A549 (cell line): ENCODE data around the gene XKR8. TPM values are rescaled to one million over a fixed set of nuclear protein-coding genes. Genes with fewer than 3 reads are reported as not detected.

Experiments used
- ATAC-seq, 2 experiments: fragments of 200-7000 bp in 1 of 2; fragments of >200 bp in 1 of 2; cut with Nextera tagmentation in 1 of 2; cut with Tn5 transposase in 1 of 2; 3 replicates each; pipeline versions ENCODE4 v1.8.0 to v1.9.1; 2018 to 2020; ENCODE audit warnings: mild to moderate bottlenecking in 1 of 2, moderate library complexity in 1 of 2
- CTCF ChIA-PET: fragments of 300-600 bp; sonication (Branson Sonifier 250); formaldehyde crosslinking; extraction: SDS; loops from one replicate; lab custom pipeline; 2021; ENCODE audit warnings: antibody characterized with exemption, inconsistent platforms; lab: Yijun Ruan, JAX
- POLR2A ChIA-PET: fragments of 350-600 bp; formaldehyde crosslinking; extraction: SDS; loops from one replicate; lab custom pipeline; 2021; ENCODE audit warnings: antibody characterized with exemption, inconsistent platforms; lab: Yijun Ruan, JAX
- DNase-seq, 2 experiments: peaks; one replicate each; pipeline versions ENCODE4 v3.0.0 to v3.0.0-alpha.2; 2011 to 2016; ENCODE audit warnings: low read depth in 1 of 2, low spot score in 1 of 2
- FAIRE-seq: peaks from 2 replicates; lab custom pipeline; 2011; peaks lifted over from hg19 to GRCh38; lab: Jason Lieb, UNC
- H3K27ac ChIP-seq, 2 experiments: fragments of >200 bp; sonication (Bioruptor Twin); formaldehyde crosslinking; 3 replicates each; pipeline ENCODE4 v1.5.1; 2016 to 2017
- H3K4me1 ChIP-seq: fragments of >200 bp; sonication (Bioruptor Twin); formaldehyde crosslinking; 3 replicates; pipeline ENCODE4 v1.6.1; 2016
- H3K4me2 ChIP-seq: fragments of >200 bp; sonication (Bioruptor Twin); formaldehyde crosslinking; 3 replicates; pipeline ENCODE4 v1.6.1; 2016
- H3K4me3 ChIP-seq: fragments of >200 bp; sonication (Bioruptor Twin); formaldehyde crosslinking; 3 replicates; pipeline ENCODE4 v1.5.1; 2016
- H3K9me3 ChIP-seq: fragments of >200 bp; sonication (Bioruptor Twin); formaldehyde crosslinking; 3 replicates; pipeline ENCODE4 v1.6.1; 2016
- BHLHE40 ChIP-seq: IDR thresholded peaks from 2 replicates; pipeline ENCODE4 v1.6.1; 2012; ENCODE audit warnings: low read depth, low read length, inconsistent platforms
- CEBPB ChIP-seq, 2 experiments: fragments of >200 bp in 1 of 2; sonication (Bioruptor Twin) in 1 of 2; formaldehyde crosslinking in 1 of 2; IDR thresholded peaks; 2 replicates each; pipeline ENCODE4 v1.6.1; 2012 to 2016
- CTCF ChIP-seq: fragments of >200 bp; sonication (Bioruptor Twin); formaldehyde crosslinking; IDR thresholded peaks from 3 replicates; pipeline ENCODE4 v1.5.1; 2016
- EHF ChIP-seq: fragments of 250-450 bp; sonication (Bioruptor Pico); IDR thresholded peaks from 2 replicates; pipeline ENCODE4 v1.5.0; 2020; ENCODE audit warnings: mild to moderate bottlenecking
- EP300 ChIP-seq, 2 experiments: fragments of >200 bp; sonication (Bioruptor Twin); formaldehyde crosslinking; IDR thresholded peaks; 2 replicates in 1 of 2; 3 replicates in 1 of 2; pipeline ENCODE4 v1.6.1; 2016 to 2017
- GATA3 ChIP-seq: IDR thresholded peaks from 2 replicates; pipeline ENCODE4 v1.6.1; 2012; ENCODE audit warnings: borderline replicate concordance
- HES2 ChIP-seq: fragments of >200 bp; sonication (Bioruptor Twin); formaldehyde crosslinking; IDR thresholded peaks from 2 replicates; pipeline ENCODE4 v1.6.1; 2016
- HEYL ChIP-seq: fragments of 250-450 bp; sonication (Bioruptor Pico); IDR thresholded peaks from 2 replicates; pipeline ENCODE4 v1.8.0; 2021; ENCODE audit warnings: mild to moderate bottlenecking, moderate library complexity
- HOXA7 ChIP-seq: fragments of 250-450 bp; sonication (Bioruptor Pico); IDR thresholded peaks from 2 replicates; pipeline ENCODE4 v1.5.0; 2020; ENCODE audit warnings: mild to moderate bottlenecking, moderate library complexity
- JUN ChIP-seq, 2 experiments: fragments of >200 bp; sonication (Bioruptor Twin); formaldehyde crosslinking; IDR thresholded peaks; 2 replicates in 1 of 2; 3 replicates in 1 of 2; pipeline ENCODE4 v1.6.1; 2016 to 2017
- MAFK ChIP-seq: fragments of 450-650 bp; IDR thresholded peaks from 2 replicates; pipeline ENCODE4 v1.6.1; 2014; ENCODE audit not compliant: partially characterized antibody
- MAX ChIP-seq: IDR thresholded peaks from 2 replicates; pipeline ENCODE4 v1.6.1; 2012
- MAZ ChIP-seq: fragments of 150-350 bp; IDR thresholded peaks from 2 replicates; pipeline ENCODE4 v1.6.1; 2014; ENCODE audit warnings: antibody characterized with exemption, low read depth, low read length, borderline replicate concordance
- POLR2A ChIP-seq: IDR thresholded peaks from 2 replicates; pipeline ENCODE4 v1.6.1; 2012; ENCODE audit warnings: mild to moderate bottlenecking, low read length
- RCOR1 ChIP-seq: fragments of 150-350 bp; IDR thresholded peaks from 2 replicates; pipeline ENCODE4 v1.6.1; 2014; ENCODE audit warnings: antibody characterized with exemption, low read length, low read depth
- SREBF2 ChIP-seq: fragments of 450-650 bp; IDR thresholded peaks from 2 replicates; pipeline ENCODE4 v1.6.1; 2014; ENCODE audit warnings: mild to moderate bottlenecking, moderate library complexity
- ZC3H11A ChIP-seq: fragments of 450-650 bp; IDR thresholded peaks from 2 replicates; pipeline ENCODE4 v1.6.1; 2014; ENCODE audit warnings: antibody characterized with exemption, mild to moderate bottlenecking
- ZFP36 ChIP-seq: fragments of 450-650 bp; IDR thresholded peaks from 2 replicates; pipeline ENCODE4 v1.6.1; 2014; ENCODE audit warnings: borderline replicate concordance; ENCODE audit not compliant: partially characterized antibody
- ZNF302 ChIP-seq: fragments of 250-450 bp; sonication (Bioruptor Pico); IDR thresholded peaks from 2 replicates; pipeline ENCODE4 v1.9.0; 2021; ENCODE audit warnings: inconsistent platforms, mild to moderate bottlenecking, moderate library complexity
- ZSCAN20 ChIP-seq: fragments of 250-450 bp; sonication (Bioruptor Pico); IDR thresholded peaks from 2 replicates; pipeline ENCODE4 v1.8.0; 2022; ENCODE audit warnings: mild to moderate bottlenecking, moderate library complexity
- WGBS: methylation state at CpG from one replicate; pipeline ENCODE4 v1.1.6; 2017; ENCODE audit errors: missing lambda C conversion rate; 5-methylcytosine and 5-hydroxymethylcytosine counted together
- polyA plus RNA-seq, 4 experiments: library from polyadenylated mRNA; depleted of rRNA in 3 of 4; stranded (reverse); fragments of >200 nt; fragmentation: RNase III in 1 of 4; extraction: RNeasy Plus Mini Kit Qiagen cat#74134 plus additional on column Dnase treatment in 1 of 4; gene quantifications; 2 replicates in 3 of 4; 3 replicates in 1 of 4; pipeline ENCODE4 v1.2.3, GENCODE V29; 2011 to 2017
- TF ChIP-seq, protein P1 (sequence below): fragments of 200-600 bp; sonication (generic); IDR thresholded peaks from 2 replicates; pipeline ENCODE4 v1.6.1; 2016; ENCODE audit warnings: antibody characterized with exemption, mild to moderate bottlenecking, moderate library complexity
- TF ChIP-seq, protein P2 (sequence below): IDR thresholded peaks from 2 replicates; pipeline ENCODE4 v1.6.1; 2012

Gene XKR8
- polyA plus RNA-seq, 2 of the 4 experiments (the other 2 are of a cell fraction), result 3.3 to 3.5 TPM

DNA sequence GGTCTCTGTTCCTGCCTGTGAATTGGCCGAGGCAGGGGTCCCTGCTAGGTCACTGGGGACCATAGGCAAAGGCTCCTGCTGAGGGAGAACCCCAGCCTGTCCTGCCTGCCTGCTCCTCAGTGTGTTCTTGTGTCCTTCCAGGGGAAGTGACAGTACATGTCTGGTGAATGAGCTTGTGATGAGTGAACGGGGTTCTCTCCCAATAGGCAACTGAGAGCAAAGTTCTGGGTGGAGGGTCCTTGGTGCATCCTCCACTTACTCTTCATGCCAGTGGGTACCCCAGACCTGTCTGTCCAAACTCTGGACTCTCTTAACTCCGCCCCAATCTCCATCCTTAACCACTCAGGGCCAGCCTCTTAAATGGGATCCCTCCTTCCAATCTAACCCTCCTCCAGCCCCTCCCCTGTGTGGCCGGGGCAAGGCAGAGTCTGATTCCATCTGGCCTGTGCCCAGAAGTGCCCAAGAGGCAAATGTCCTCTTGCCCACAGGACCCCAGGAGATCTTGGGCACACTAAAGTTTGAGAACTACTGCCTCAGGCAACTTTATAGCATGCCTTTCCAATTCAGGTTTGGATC is 2.0 kb downstream of the XKR8 start:
- ChIA-PET POLR2A (no interaction called here), CTCF (interaction anchor here (1.6 kb wide), 1 partner anchor 104 kb away, joined by 6 read pairs; no protein-coding TSS in a partner anchor)
- Histone ChIP-seq H3K4me1 (peaks cover 15% of the 10 kb centered on the region), H3K9me3 (no peaks in the 10 kb centered on the region), H3K27ac (no peak overlapping the region; a peak in 1 of 6 replicates), H3K4me3 (no peak overlapping the region), H3K4me2 (no peak overlapping the region)
- FAIRE-seq, result no peak
- 0 out of 6 replicates have a peak, but pooled peaks of 1 of the 2 experiments have one; percentile 8 for ATAC-seq
- TF ChIP-seq EP300 (IDR thresholded peaks at IDR 0.05) (no peak), SREBF2 (no peak), HEYL (CRISPR knock-in tag) (no peak), ZC3H11A (no peak), MAZ (no peak), CEBPB (IDR thresholded peaks at IDR 0.05) (no peak)
- TF ChIP-seq, protein P1, sequence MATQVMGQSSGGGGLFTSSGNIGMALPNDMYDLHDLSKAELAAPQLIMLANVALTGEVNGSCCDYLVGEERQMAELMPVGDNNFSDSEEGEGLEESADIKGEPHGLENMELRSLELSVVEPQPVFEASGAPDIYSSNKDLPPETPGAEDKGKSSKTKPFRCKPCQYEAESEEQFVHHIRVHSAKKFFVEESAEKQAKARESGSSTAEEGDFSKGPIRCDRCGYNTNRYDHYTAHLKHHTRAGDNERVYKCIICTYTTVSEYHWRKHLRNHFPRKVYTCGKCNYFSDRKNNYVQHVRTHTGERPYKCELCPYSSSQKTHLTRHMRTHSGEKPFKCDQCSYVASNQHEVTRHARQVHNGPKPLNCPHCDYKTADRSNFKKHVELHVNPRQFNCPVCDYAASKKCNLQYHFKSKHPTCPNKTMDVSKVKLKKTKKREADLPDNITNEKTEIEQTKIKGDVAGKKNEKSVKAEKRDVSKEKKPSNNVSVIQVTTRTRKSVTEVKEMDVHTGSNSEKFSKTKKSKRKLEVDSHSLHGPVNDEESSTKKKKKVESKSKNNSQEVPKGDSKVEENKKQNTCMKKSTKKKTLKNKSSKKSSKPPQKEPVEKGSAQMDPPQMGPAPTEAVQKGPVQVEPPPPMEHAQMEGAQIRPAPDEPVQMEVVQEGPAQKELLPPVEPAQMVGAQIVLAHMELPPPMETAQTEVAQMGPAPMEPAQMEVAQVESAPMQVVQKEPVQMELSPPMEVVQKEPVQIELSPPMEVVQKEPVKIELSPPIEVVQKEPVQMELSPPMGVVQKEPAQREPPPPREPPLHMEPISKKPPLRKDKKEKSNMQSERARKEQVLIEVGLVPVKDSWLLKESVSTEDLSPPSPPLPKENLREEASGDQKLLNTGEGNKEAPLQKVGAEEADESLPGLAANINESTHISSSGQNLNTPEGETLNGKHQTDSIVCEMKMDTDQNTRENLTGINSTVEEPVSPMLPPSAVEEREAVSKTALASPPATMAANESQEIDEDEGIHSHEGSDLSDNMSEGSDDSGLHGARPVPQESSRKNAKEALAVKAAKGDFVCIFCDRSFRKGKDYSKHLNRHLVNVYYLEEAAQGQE, result no peak
- TF ChIP-seq, protein P2, sequence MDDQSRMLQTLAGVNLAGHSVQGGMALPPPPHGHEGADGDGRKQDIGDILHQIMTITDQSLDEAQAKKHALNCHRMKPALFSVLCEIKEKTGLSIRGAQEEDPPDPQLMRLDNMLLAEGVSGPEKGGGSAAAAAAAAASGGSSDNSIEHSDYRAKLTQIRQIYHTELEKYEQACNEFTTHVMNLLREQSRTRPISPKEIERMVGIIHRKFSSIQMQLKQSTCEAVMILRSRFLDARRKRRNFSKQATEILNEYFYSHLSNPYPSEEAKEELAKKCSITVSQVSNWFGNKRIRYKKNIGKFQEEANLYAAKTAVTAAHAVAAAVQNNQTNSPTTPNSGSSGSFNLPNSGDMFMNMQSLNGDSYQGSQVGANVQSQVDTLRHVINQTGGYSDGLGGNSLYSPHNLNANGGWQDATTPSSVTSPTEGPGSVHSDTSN, result no peak
- DNase-seq, result no peak
- 85% methylated on average over 2 of the region's 4 CpGs for WGBS

DNA sequence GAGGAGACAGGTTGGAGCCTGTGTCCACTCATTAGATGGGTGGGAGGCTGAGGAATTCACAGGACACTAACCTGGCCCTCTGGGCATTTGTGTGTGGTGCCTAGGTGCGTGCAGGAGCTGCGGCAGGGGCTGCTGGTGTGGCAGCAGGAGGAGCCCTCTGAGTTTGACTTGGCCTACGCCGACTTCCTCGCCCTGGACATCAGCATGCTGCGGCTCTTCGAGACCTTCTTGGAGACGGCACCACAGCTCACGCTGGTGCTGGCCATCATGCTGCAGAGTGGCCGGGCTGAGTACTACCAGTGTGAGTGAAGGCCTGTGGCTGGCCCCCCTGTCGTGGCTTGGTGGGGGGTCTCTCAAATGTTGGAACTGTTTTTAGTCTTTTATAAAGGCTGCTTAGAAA is 3.6 kb downstream of the XKR8 start:
- FAIRE-seq, result no peak
- no peak overlapping the region for H3K27ac ChIP-seq
- WGBS, result 82% methylated on average over 5 of the region's 11 CpGs
- ChIA-PET CTCF (no interaction called here), POLR2A (no interaction called here)
- no peak overlapping the region for H3K4me2 ChIP-seq
- no peak overlapping the region for H3K4me3 ChIP-seq
- ATAC-seq, result no peak
- H3K4me1 ChIP-seq, result peaks cover 23% of the 10 kb centered on the region
- no peak for DNase-seq
- no peak for TF ChIP-seq MAZ
- no peak for TF ChIP-seq MAFK
- TF ChIP-seq ZFP36, result no peak
- no peak for TF ChIP-seq MAX
- TF ChIP-seq HOXA7, result no peak
- TF ChIP-seq EHF (CRISPR knock-in tag), result no peak
- TF ChIP-seq BHLHE40, result no peak
- TF ChIP-seq JUN (IDR thresholded peaks at IDR 0.05), result no peak
- no peak for TF ChIP-seq HES2
- TF ChIP-seq, all 56 proteins: peak for 0
- no peaks in the 10 kb centered on the region for H3K9me3 ChIP-seq

- Histone ChIP-seq H3K4me1 (peaks cover 12% of the 10 kb centered on the region; the same call in 1 of the 3 replicates), H3K4me2 (no peak overlapping the region), H3K4me3 (no peak overlapping the region), H3K27ac (no peak overlapping the region), H3K9me3 (no peaks in the 10 kb centered on the region)
- DNase-seq (no peak), ATAC-seq (no peak), FAIRE-seq (no peak)
- ChIA-PET CTCF (interaction anchor here (0.8 to 2.2 kb wide), 2 partner anchors 13 to 15 kb away, joined by 3 to 7 read pairs; no protein-coding TSS in a partner anchor), POLR2A (no interaction called here)
- 75% methylated on average over 6 of the region's 24 CpGs for WGBS
- TF ChIP-seq MAFK, result no peak
- TF ChIP-seq GATA3, result no peak
- no peak for TF ChIP-seq ZSCAN20
- no peak for TF ChIP-seq HES2
- no peak for TF ChIP-seq CTCF
- no peak for TF ChIP-seq POLR2A
- TF ChIP-seq ZNF302, result no peak
- no peak for TF ChIP-seq HOXA7
- no peak for TF ChIP-seq RCOR1
Observed at GRCh38 chr1:27966402-27967105, 6.8 kb downstream of the XKR8 start.
